HG02885 (cell line): ENCODE data around the gene ALG12.
"Not testable (repeated sequence)": the region's sequence is repeated elsewhere in the genome, so short reads cannot be mapped to it uniquely, and the experiment has no call there.

ENCODE experiments used
- ATAC-seq: cut with Tn5 transposase; IDR thresholded peaks from one replicate; pipeline ENCODE4 v1.9.1; 2021; ENCODE audit warnings: mild to moderate bottlenecking; ENCODE audit not compliant: unreplicated experiment, poor library complexity

Gene ALG12

DNA sequence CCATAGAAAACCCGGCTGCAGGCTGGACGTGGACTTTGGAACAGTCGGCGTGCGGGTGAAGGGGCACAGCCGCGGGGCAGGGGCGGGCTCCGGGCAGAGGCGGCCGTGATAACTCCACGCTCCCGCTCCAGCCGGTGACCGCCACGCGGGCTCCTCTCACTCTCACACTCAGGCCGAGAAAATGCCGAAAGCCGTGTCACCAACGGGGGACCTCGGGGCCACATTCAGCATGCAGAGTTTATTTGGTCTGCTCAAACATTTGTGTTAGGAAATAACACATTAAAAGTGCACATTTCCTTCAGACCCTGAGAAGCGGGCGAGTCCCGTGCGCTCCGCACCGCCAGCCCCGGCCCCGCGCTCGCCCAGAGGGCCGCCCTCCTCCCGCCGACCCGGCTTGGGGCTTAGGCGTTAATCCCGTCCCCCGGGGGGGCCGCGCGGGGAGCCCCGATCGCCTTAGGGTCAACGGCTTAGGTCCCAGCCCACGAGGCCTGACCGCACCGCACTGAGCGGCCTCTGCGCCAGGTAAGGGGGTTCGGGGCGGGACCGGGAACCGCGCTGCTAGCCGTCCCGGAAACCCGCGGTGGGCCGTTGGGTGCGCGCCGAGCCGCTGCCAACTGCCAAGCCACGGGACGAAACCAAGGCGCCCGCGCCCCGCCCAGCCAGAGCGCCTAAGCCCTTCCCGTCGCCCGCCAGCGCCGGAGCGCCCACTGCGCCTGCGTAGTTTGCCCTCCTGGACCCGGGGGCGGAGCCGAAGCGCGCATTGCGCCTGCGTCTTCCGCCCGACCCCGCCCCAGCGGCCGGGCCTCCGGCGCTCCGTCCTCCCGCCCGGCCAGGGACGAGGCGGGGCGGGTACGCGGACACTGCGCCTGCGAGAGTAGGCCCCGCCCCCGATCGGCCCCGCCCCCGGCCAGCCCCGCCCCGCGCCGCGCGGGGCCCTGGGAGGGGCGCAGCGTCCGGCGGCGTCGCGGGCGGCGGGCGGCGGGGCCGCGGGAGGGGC, 65.0 kb downstream of the ALG12 start, which contains the start of gene ZBED4:
TSS of gene ZBED4 (plus strand) at position 947 of the 997 bp plus-strand sequence. CDS start 29,819 bp downstream, outside the sequence.
- ATAC-seq = peak; percentile 84

DNA sequence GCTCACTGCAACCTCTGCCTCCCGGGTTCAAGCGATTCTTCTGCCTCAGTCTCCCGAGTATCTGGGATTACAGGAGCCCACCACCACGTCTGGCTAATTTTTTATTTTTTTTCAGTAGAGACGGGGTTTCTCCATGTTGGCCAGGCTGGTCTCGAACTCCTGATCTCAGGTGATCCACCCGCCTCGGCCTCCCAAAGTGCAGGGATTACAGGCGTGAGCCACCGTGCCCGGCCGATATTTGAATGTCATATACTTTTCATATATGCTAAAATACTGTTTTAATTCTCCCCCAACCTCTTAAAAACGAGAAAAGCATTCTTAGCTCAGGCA, 65.7 kb downstream of the ALG12 start:
- ATAC-seq = not testable (repeated sequence)

DNA sequence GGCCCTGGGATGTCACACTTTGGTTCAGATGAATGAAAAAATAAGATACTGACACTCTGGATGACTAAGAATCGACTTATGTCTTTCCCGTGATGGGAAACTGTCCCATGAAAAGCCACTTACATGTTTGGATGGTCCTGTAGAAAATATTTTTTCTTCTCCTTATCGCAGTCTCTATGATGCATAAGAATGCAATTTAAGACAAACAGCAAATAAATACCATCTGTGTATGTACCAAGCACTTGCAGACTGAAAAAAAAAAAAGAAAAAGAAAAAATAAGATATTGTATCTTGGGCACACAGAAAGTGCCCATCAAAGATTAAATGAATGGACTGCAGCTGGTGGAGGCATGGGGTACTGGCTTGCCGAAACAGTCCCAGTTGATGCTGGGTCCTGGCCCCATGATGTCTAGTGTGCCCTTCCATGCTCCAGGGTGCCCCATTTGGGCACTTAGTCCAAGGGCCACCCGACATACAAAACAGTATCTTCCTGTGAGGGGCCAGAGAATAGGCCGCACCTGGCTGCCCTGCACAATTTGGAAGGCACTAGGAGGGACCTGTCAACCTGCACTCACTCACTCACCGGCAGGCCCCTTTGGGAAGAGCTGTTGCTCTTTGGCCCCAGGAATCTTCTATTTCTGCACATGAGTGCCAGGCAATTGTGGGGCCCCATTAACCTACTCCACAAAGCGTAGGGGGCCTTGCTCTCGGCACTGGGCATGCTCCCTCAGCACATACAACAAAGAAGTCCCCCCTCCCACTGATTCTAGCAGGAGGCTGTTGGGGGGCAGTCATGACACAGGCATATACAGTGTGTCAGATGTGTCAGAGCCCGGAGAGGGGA, 67.1 kb downstream of the ALG12 start:
- ATAC-seq = no peak
